CD4-positive, alpha-beta T cell treated with Interleukin-6 for 4 hours (primary cell): ENCODE data around the gene MORN4.
"Not testable (repeated sequence)": the region's sequence is repeated elsewhere in the genome, so short reads cannot be mapped to it uniquely, and the experiment has no call there.

Source experiments
- DNase-seq: peaks from one replicate; pipeline ENCODE4 v3.0.0-alpha.2; 2020; ENCODE audit warnings: mixed read lengths

MORN4 gene

DNA sequence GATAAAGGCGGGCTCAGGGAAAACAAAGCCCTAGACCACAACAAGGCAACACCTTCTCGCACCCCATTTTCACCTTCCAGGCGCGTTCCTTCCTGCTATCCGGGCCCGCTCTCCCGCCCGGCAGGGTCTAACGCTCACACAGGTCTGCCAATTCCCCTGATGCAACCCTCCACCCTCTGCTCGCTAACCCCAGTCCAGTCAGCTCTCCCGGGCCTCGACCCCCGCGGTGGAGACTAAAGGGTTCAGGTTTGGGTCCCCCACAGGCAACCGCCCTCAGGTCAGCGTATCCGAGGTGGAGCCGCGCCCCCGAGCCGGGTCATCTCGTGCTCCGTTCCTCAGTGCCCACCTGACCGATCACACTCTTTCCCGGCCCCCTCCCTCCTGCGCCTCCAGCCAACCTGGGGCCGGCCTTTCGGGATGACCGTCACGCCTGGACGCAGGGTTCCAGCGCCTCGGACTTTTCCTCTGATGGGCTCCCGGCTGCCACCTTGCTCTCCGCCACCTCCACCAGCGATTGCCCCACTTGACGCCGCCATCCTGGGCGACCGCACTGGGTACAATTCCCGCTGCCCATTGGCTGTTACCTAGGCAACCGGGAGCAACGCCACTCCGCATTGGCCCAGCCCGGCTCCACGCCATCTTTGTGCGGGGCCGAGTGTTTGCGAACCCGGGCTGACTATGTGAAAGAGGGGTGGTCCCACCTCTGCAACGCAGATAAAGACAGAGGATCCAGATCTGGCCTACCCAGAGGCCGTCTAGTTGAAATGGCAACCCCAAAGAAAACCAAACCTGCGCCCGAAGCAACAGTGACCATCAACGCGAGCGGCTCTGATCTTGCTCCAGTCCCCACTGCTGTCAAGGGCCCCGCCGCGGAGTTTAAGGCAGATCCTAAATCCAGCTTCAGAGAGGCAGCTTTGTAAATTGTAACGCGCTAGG is at the start of gene MORN4:
MORN4 (minus strand) TSS at position 552 of the 936 bp plus-strand sequence. CDS start 13,847 bp downstream, outside the sequence.
- peak; percentile 92 for DNase-seq

DNA sequence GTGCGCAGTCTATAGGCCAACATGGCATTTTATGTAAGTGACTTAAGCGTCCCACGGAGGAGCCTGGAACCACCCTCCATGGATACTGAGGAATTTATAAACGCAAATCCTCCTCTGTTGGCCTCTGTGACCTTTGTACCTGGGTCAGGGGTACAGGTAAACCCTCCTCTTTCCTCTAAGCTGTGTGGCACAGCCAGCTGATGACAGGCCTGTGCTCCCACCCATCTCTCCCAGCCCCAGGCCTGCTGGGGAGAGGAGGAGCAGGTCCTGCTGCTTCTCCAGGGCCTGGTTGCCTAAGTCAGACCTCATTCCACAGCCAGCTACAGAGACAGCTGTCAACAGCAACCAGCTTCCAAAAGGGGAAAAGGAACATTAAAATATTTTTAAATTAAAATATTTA is 48.7 kb upstream of the MORN4 start:
- DNase-seq = no peak

DNA sequence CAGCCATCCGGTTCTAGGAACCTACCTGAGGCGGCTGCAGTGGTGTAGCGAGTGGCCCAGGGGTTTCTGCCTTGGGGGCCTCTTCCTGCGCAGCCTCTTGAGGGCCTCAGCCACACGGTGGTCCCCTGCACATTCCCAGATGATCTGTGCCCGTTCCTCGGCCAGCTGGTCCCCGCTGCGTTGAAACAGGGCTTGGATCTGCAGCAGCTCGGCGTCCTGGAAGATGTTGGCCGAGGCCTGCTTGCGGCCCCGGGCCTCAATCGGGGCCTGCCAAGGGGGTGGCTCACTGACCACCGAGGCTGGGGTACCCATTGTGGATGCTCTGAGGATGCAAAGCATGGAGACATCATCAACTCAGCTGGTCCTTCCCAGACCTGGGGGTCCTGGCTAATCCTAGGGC is 46.3 kb upstream of the MORN4 start:
- no peak for DNase-seq

DNA sequence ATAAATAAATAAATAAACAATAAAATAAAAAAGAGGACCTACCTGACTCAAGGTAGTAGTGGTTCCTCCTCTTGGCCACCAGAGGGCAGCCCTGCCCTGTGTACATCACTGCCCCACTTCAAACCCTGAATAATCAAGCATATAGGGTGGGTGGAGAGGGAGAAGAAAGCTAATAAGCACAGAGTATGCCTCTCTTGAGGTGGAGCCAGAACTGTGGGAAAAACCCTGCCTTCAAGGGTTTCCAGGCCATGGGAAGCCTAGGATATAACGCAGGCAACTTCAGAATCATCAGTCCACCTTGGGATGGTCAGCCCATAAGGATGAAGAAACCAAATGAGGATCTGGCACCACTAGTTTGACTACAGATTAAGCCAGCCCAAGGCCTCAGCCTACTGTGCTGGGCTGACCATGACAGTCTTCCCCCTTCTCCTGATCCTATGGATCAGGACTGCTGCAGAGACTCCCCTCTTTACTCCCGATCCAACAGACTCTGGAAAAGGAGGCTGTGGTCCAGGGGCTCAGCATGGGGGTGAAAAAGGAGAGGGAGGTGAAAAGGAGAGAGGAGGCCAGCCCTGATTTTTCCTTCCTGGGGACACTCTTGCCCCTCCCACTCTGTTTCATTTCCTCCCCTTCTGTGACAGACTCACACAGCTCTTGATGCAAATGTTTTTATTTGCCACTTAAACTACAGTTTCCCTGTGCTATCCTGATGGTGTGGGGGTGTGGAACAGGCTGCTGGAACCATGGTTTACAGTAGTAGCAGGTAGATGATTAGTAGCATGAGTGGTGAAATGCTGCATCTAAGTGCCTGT is 43.7 kb upstream of the MORN4 start:
- peak; percentile 64 for DNase-seq

DNA sequence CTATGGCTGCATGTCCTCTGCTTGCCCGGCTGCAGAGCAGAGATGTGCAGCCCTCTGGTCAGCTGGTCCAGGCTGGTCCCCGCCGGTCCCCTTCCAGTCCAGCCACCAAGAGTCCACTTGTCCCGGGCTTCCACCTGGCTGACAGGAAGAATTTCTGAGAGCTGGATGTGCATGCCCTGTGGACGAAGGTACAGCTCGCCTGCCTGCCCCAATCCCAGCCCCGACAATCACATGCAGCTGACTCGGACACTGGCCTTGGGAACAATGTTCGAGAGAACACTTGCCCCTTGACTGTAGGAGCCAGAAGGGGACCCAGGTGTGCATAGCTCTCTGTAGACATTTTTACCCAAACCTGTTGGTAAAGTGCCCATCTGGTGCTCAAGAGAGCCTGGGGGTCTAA is 41.9 kb upstream of the MORN4 start:
- no peak for DNase-seq

DNA sequence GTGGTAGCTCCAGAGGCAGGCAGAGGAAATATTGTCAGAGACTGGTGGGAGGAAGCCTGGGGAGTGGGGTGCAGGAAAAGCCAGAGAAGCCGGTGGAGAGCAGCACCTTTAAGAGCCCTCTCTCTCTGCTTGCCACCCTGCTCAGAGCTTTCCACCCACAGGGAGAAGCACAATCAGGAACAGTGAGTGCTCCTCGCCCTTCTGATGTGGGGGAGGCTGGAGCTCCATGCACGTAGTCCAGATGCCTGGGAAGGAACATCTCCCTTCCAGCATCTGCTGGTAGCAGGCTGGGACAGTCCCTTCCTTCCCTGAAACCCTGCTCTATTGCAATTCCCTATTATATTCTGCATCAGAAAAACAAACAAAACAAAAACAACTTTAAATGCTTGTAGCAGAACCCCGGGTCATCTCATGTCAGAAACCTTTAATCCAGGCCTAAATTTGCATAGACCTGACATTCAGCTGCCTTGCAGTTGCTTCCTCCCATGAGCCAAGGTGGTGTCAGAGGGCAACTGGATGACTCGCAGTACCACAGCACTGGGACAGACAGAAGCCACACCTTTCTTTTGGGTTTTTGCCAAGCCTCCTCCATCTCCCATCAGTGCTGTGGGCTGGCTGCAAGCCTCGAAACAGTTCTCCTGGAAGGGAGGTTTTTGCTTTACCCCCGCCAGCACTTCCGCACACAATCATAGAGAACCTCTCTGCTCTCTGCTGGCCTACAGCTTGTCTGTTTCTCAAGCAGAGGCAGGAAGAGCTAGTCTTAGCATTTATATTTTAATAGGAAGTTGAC is 40.6 kb upstream of the MORN4 start:
- no peak for DNase-seq

DNA sequence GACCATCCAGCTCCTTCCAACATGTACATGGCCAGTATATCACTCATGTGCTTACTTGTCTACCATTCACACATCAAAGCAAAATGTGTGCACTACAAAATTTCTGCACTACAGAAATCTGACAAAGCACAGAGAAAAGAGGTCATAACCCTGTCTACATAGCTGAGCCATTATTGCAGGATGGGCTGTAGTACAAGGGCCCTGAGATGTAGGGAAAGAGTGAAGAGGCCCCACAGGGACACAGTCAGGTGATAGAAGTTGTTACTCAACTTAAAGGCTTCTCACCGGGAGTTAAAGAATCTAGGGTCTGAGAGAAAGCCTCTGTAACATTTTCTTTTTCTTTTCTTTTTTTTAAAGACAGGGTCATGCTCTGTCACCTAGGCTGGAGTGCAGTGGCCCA is 36.3 kb upstream of the MORN4 start:
- no peak for DNase-seq

DNA sequence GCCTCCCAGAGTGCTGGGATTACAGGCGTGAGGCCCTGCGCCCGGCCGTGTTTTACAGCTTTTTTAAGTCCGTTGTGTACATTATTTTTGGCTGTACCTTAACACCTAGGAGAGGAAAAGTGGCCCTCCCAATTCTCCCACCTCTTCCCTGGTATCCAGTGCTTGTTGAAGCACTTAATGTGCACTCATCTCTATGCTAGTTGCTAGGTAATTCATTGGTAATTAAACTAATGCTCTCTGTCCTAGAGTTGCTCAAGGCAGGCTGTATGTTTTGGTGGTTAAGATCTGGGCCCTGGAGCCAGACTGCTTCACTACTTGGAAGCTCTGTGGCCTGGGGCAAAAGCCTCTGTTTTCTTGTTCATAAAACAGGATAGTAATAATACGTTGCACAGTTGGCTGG is 34.2 kb upstream of the MORN4 start:
- DNase-seq = no peak

DNA sequence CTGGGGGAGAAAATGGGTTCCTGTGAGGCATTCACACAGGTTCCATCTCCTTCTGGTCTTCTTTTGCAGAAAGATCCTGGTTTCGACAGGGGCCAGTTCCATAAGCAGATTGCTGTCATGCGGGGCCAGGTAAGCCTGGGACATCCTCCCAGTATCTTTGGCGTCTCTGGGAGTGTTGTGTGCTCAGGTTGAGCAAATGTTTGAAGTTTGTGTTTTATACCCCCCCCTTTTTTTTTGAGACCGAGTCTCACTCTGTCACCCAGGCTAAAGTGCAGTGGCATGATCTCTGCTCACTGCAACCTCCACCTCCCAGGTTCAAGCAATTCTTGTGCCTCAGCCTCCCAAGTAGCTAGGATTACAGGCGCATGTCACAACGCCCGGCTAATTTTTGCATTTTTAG is 33.7 kb upstream of the MORN4 start:
- no peak for DNase-seq

DNA sequence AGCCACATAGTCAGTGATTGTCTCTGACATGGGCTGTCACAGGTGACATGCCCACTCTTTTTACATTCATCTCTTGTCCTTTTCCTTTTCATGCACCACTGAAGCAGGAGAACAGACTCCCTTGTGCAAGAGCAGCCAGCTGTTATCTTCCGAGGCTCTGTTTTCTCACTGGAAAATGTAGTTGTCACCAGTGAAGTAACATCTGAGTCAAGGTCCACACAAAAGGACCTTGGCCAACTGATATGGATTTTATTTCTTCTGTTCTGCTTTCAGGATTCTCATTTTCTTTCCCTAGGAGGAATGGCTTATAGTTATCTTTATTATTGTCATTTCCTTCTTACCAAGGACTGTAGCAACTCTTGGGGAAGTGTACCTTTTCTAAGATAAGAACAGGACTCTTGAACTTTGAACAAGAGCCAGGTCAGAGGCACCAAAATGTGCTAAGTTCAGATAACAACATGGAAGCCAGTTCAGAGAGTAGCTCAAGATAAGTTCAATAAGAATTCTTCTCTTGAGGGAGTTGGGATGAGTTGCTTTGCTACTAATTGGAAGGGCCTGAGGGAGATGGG is 31.1 kb upstream of the MORN4 start:
- DNase-seq = no peak

DNA sequence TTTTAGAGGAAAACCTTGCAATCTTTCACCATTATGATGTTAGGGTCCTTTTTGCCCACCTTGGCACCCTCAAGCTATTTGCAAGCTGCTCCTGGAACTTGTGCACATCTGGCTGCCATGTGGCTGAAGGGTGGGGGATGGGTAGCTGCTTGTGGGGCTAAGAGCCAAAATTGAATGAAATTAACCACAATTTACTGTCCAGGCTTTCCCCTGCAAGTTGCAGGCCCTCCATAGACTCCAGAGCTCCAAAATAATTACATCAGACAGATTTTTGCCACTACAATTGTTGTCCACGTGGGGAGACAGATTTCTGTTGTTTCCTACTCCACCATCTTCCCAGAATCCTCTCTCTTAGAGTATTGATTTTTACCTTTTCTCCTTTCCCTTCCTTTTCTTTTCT is 26.3 kb upstream of the MORN4 start:
- DNase-seq = no peak

DNA sequence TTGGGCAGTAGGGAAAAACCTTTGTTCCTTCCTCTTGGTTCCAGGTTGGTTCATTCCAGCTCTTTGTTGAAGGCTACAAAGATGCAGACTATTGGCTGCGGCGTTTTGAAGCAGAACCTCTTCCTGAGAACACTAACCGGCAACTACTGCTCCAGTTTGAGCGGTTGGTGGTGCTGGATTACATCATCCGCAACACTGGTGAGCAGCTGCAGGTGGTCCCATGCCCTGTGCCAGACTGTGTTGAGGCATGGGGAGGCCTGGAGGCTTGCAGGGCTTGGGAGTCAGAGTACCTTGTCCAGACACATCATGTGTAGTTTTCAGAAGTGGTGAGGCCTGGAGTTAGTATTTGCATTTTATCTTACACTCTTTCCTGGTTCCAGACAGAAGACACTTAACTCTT is 23.5 kb upstream of the MORN4 start:
- DNase-seq = no peak

DNA sequence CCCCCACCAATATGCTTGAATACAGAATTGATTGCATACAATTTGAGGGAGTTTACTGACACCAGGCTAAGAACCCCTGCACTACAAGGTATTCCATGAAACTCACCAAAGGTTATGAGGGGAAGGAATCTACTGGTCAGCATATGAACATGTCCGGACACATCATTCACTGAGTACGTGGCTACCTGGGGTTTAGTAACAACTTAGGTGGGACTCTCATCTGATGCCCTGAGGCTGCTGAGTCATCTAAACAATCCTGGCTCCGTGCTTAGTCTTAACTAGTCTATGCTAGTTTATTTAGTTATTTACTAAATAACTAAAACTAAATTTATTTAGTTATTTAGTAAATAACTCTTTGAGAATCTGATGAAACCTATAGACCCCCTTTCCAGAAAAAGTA is 18.5 kb upstream of the MORN4 start:
- no peak for DNase-seq

DNA sequence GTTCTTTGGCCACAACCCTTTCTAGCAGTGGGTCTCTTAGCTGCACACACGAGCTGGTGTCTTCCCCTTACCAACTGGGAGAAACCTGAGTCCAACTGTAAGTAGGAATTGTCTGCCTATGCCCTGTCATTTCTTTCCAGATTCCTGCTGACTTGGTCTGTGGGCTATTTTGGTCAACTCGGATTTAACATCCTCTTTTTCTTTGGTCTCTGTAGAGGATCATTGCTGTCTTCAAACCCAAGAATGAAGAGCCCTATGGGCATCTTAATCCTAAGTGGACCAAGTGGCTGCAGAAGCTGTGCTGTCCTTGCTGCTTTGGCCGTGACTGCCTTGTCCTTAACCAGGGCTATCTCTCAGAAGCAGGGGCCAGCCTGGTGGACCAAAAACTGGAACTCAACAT is 17.4 kb upstream of the MORN4 start:
- no peak for DNase-seq

DNA sequence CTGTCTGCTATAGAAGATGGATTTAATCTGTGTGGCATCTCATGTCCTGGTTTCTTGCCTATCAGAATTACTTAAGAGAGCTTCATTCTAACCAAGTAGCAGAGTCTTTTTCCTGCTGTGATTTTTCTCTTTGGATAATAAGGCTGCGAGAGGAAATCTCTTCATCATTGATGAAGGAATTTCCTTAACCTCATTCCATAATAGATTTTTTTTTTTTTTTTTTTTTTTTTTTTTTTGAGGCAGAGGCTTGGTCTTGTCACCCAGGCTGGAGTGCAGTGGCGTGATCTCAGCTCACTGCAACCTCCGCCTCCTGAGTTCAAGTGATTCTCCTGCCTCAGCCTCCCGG is 16.1 kb upstream of the MORN4 start:
- not testable (repeated sequence) for DNase-seq

DNA sequence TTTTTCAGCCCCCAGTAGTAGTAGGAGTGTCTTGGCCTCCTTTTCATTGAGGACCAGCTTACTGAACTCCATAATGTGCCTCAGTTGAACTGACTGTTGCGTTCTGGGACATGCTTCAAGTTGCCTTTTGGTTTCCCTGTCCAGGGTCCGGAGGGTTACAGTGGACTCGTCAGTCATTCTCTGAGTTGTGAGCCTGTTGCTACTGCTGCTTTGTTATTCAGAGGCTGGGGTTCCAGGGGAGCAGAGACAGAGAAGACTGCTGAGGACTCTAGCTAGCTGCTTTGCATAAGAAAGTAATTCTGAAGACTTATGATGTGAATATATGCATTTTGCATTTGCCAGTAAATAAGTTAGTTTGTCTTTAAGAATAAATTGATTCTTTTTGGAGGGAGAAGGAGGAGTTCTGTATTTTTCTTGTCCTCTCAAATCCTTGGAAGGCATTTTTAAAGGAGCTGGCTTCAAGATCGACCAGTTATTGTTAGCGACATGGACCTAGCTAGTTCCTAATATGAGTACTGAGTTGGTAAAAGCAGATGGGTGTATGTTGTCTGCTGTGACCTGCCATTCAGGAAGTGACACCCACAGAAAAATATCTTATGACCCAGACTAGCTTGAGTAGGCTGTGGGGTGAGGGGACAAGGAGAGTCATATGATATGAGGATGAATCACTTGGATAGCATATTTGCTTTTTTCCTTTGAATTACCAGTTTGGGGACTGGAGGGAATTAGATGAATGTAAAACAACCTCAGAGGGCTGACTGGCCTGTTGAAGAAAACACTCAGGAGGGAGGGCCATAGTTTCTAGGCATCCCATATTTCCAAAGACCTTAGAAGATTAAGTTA is 15.5 kb upstream of the MORN4 start:
- DNase-seq = peak; percentile 34

DNA sequence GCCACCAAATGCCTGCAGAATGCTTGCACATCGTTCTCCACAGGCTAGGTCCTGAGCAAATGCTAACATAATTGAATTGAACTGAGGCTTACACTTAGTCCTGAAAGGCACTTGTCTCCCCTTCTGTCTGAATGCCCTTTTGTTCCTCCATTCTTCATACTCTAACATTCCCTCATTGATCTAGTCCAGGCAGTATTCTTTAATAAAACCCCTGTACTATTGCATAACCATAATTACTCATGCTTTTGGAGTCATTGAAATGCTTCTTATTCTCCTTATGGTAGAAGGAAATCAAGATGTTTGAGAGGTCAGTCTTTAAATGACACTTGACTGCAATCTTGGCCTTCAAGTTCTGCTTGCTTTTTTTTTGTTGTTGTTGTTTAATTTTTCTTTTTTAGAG is 14.3 kb upstream of the MORN4 start:
- DNase-seq = no peak

DNA sequence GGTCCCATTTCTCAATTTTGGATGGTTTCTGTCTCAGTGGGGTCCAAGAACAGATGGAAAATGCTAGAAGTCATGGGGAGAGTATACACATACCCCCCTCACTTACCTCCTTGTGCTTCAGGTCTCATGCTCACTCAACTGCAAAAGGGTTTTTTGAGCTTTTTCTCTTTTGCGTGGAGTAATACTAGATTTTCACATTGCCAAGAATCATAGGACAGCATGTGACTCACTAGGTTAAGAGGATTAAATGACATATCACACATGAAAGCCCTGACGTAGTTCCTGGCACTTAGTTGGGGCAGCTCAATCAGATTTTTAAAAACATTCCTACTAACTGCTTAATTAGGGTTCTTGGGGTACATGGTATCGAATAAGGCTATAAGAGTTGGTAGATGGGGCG is 11.6 kb upstream of the MORN4 start:
- DNase-seq = no peak

DNA sequence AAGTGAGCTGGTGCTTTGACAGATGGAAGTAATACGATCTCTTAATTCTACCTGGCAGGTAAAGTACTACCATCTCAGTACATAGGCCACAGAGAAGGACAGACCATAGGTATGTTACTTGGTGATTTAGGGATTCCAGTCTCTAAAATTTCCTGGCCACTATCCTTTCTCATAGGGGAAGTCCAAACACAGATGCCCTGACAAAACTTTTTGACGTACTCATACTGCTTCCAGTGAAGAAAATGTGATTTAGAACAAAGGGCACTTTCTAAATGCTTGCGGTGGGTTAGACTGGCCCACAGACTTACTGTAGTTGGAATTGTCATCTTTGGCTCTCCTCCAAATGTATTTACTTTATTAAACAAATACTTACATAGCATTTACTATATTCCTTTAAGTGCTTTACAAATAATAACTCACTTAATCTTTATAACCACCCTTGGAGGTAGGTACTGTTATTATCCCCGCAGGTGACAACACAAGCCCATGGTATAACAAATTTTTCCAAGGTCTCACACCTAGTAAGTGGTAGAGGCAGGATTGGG is 10.2 kb upstream of the MORN4 start:
- DNase-seq = no peak

DNA sequence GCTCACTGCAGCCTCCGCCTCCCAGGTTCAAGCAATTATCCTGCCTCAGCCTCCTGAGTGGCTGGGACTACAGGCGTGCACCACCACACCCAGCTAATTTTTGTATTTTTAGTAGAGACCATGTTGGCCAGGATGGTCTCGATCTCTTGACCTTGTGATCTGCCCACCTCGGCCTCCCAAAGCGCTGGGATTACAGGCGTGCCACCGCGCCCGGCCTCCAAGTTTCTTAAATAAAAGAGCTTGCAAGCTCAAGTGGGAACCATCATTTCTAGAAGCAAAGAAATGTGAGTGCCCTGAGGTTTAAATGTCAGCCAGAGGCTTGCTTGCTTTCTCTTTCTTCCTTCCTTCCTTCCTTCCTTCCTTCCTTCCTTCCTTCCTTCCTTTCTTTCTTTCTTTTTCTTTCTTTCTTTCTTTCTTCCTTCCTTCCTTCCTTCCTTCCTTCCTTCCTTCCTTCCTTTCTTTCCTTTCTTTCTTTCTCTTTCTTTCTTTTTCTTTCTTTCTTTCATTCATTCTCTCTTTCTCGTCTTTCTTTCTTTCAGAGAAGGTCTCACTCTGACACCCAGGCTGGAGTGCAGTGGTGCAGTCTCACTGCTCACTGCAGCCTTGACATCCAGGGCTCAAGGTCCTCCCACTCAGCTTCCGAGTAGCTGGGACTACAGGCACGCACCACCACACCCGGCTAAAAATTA is 9.3 kb upstream of the MORN4 start:
- DNase-seq = not testable (repeated sequence)
